Right renal cortex interstitium (tissue), 3 donors: ENCODE data around the gene FAS. TPM values are rescaled to one million over a fixed set of nuclear protein-coding genes. Genes with fewer than 3 reads are reported as not detected.

ENCODE experiments used
- DNase-seq, 3 donors: peaks; one replicate each; pipeline ENCODE4 v3.0.0-alpha.2; 2013; ENCODE audit warnings: low read depth in 3 of 3, low spot score in 2 of 3
- polyA plus RNA-seq, 3 donors: library from polyadenylated mRNA; unstranded; fragments of 120-200 nt; gene quantifications; one replicate each; pipeline ENCODE4 v1.2.1, GENCODE V29; 2013; ENCODE audit not compliant: insufficient read length in 3 of 3

FAS gene
- polyA plus RNA-seq, result 10 to 100 TPM; 12.4 to 12.9 (median 12.5) TPM

GRCh38 chr10:88990384-88991160, at the start of gene FAS:
TSS of gene FAS (plus strand) at chr10:88990798. CDS start at chr10:88990877, 79 bp downstream.
- peak in 2 of 3 donors; percentile 42 to 56 for DNase-seq

GRCh38 chr10:88941026-88941425, 49.6 kb upstream of the FAS start:
- no peak for DNase-seq

GRCh38 chr10:88943778-88944177, 46.8 kb upstream of the FAS start:
- no peak for DNase-seq

GRCh38 chr10:88944813-88945212, 45.8 kb upstream of the FAS start:
- DNase-seq, result no peak

- no peak for DNase-seq
These were observed 44.4 kb upstream of the FAS start for GRCh38 chr10:88946200-88946599.

- DNase-seq, result no peak
These were observed 43.5 kb upstream of the FAS start for GRCh38 chr10:88946965-88947590.

- no peak for DNase-seq
These were observed 41.5 kb upstream of the FAS start for GRCh38 chr10:88949051-88949450.

GRCh38 chr10:88949912-88950837, 40.4 kb upstream of the FAS start:
- no peak for DNase-seq

- no peak for DNase-seq
These were observed 37.9 kb upstream of the FAS start, which contains the start of gene ACTA2 for GRCh38 chr10:88952647-88953111. TSS of gene ACTA2 (minus strand) at chr10:88952773. CDS start at chr10:88948930, 3,843 bp downstream.

GRCh38 chr10:88953662-88954061, 36.9 kb upstream of the FAS start:
- DNase-seq, result no peak

- no peak for DNase-seq
These were observed 36.0 kb upstream of the FAS start for GRCh38 chr10:88954458-88955083.

GRCh38 chr10:88957381-88957780, 33.2 kb upstream of the FAS start:
- DNase-seq, result no peak

- no peak for DNase-seq
These were observed 31.9 kb upstream of the FAS start for GRCh38 chr10:88958721-88959120.

- DNase-seq, result no peak
These were observed 29.8 kb upstream of the FAS start for GRCh38 chr10:88960802-88961201.

- no peak for DNase-seq
These were observed 29.3 kb upstream of the FAS start for GRCh38 chr10:88961266-88961665.

GRCh38 chr10:88962336-88962735, 28.3 kb upstream of the FAS start:
- DNase-seq, result no peak

GRCh38 chr10:88963318-88963717, 27.3 kb upstream of the FAS start:
- no peak for DNase-seq

- no peak for DNase-seq
These were observed 26.2 kb upstream of the FAS start for GRCh38 chr10:88964360-88964759.

GRCh38 chr10:88964869-88965415, 25.7 kb upstream of the FAS start:
- no peak for DNase-seq

- no peak for DNase-seq
These were observed 23.8 kb upstream of the FAS start for GRCh38 chr10:88966797-88967196.
